Lung (tissue), 12 donors: ENCODE measurements around the gene FAM227B. TPM values are rescaled to one million over a fixed set of nuclear protein-coding genes. Genes with fewer than 3 reads are reported as not detected.

Experiments used
- ATAC-seq: fragments of 200-7000 bp; cut with Tn5 transposase; one replicate; pipeline ENCODE4 v1.9.1; 2020; ENCODE audit warnings: moderate number of reproducible peaks; ENCODE audit not compliant: insufficient read depth, low FRiP score
- DNase-seq, 3 donors: peaks; one replicate each; pipeline ENCODE4 v3.0.0-alpha.2; 2013 to 2017
- H3K27ac ChIP-seq, 2 donors: one replicate each; pipeline ENCODE4 v1.5.1; 2013; ENCODE audit warnings: mild to moderate bottlenecking in 2 of 2, moderate library complexity in 2 of 2, control low read depth in 1 of 2, inconsistent platforms in 1 of 2, low read depth in 1 of 2, low read length in 1 of 2
- H3K27me3 ChIP-seq, 3 donors: one replicate each; pipeline ENCODE4 v1.5.1; 2013; ENCODE audit warnings: low read length in 2 of 3; ENCODE audit not compliant: control insufficient read depth in 3 of 3, insufficient read depth in 3 of 3
- H3K36me3 ChIP-seq, 4 donors: one replicate each; pipeline ENCODE4 v1.5.1; 2013; ENCODE audit warnings: low read length in 4 of 4, mild to moderate bottlenecking in 1 of 4, moderate library complexity in 1 of 4; ENCODE audit not compliant: control insufficient read depth in 4 of 4, insufficient read depth in 4 of 4
- H3K4me1 ChIP-seq, 5 donors: one replicate each; pipeline ENCODE4 v1.5.1; 2013; ENCODE audit warnings: low read length in 5 of 5, mild to moderate bottlenecking in 2 of 5, moderate library complexity in 1 of 5; ENCODE audit not compliant: control insufficient read depth in 5 of 5, insufficient read depth in 5 of 5
- H3K4me3 ChIP-seq: one replicate; pipeline ENCODE4 v1.5.1; 2013; ENCODE audit warnings: mild to moderate bottlenecking, control low read depth, moderate library complexity
- H3K9ac ChIP-seq, 2 donors: one replicate each; pipeline ENCODE4 v1.5.1; 2013; ENCODE audit warnings: low read length in 2 of 2, control low read depth in 1 of 2; ENCODE audit not compliant: insufficient read depth in 1 of 2
- H3K9me3 ChIP-seq, 4 donors: one replicate each; pipeline ENCODE4 v1.5.1; 2013; ENCODE audit warnings: low read length in 3 of 4, mild to moderate bottlenecking in 1 of 4, moderate library complexity in 1 of 4; ENCODE audit not compliant: control insufficient read depth in 4 of 4, insufficient read depth in 3 of 4
- CTCF ChIP-seq: IDR thresholded peaks from 2 replicates; pipeline ENCODE4 v1.5.1; 2012; ENCODE audit warnings: mild to moderate bottlenecking; ENCODE audit errors: control extremely low read depth, extremely low read depth
- WGBS, 2 donors: extraction: QIAGEN DNeasy Blood & Tissue Kit; methylation state at CpG; one replicate each; pipeline ENCODE4 v1.1.7; 2013; 5-methylcytosine and 5-hydroxymethylcytosine counted together
- polyA plus RNA-seq, 2 donors: library from polyadenylated mRNA; stranded (reverse); fragments of 200-250 nt; gene quantifications; one replicate each; pipeline ENCODE4 v1.2.1, GENCODE V29; 2013
- total RNA-seq, 2 donors: library from RNA; depleted of rRNA in 1 of 2; stranded (reverse); fragments of >200 nt in 1 of 2; gene quantifications; one replicate each; pipeline ENCODE4 v1.2.1, GENCODE V29; 2014 to 2021
- donor health status: control.
- donor health status: control.
- donor health status: Bipolar disorder and iron deficiency.
- donor health status: healthy.
- donor health status: DM: yes; HTN: yes; CAD: no.

Gene FAM227B
- total and polyA plus RNA-seq, 4 donors, result 2.2 to 14.5 (median 4.7) TPM

GRCh38 chr15:49303003-49303402, 317.6 kb downstream of the FAM227B start:
- ATAC-seq, result no peak
- DNase-seq, result no peak
- Histone ChIP-seq H3K4me3 (no peak overlapping the region), H3K9ac (no peak overlapping the region), H3K9me3 (peaks cover 0 to 1% (median 0%) of the 10 kb centered on the region in 4 donors), H3K27me3 (no peaks in the 10 kb centered on the region), H3K4me1 (no peaks in the 10 kb centered on the region), H3K27ac (no peak overlapping the region), H3K36me3 (peaks cover 6 to 11% (median 9%) of the 10 kb centered on the region in 4 donors)
- 71 to 80% methylated on average over 3 of the region's 3 CpGs for WGBS, 2 donors
- TF ChIP-seq CTCF, result no peak

- H3K27me3 ChIP-seq, result no peaks in the 10 kb centered on the region
- no peak for TF ChIP-seq CTCF
These were observed 319.1 kb downstream of the FAM227B start for GRCh38 chr15:49301562-49301961.

GRCh38 chr15:49300856-49301255, 319.8 kb downstream of the FAM227B start:
- Histone ChIP-seq H3K27ac (no peak overlapping the region), H3K4me3 (no peak overlapping the region), H3K9me3 (peaks cover 0 to 1% (median 0%) of the 10 kb centered on the region in 4 donors), H3K9ac (no peak overlapping the region), H3K27me3 (no peaks in the 10 kb centered on the region), H3K4me1 (no peaks in the 10 kb centered on the region), H3K36me3 (peaks cover 7 to 11% (median 8%) of the 10 kb centered on the region in 4 donors)
- WGBS, 2 donors, result 94 to 97% methylated on average over 3 of the region's 3 CpGs
- DNase-seq, result no peak
- TF ChIP-seq CTCF, result no peak
- ATAC-seq, result no peak

More at GRCh38 chr15:49301562-49301961, 319.1 kb downstream of the FAM227B start:
- no peak for DNase-seq
- no peak overlapping the region for H3K27ac ChIP-seq
- no peaks in the 10 kb centered on the region for H3K4me1 ChIP-seq
- H3K9me3 ChIP-seq, result peaks cover 0 to 1% (median 0%) of the 10 kb centered on the region in 4 donors
- no peak overlapping the region for H3K4me3 ChIP-seq
- no peak for ATAC-seq
- peaks cover 6 to 11% (median 9%) of the 10 kb centered on the region in 4 donors for H3K36me3 ChIP-seq
- H3K9ac ChIP-seq, result no peak overlapping the region

GRCh38 chr15:49297584-49297983, 323.0 kb downstream of the FAM227B start:
- DNase-seq (no peak), ATAC-seq (no peak)
- Histone ChIP-seq H3K4me3 (no peak overlapping the region), H3K27me3 (no peaks in the 10 kb centered on the region), H3K27ac (no peak overlapping the region), H3K4me1 (no peaks in the 10 kb centered on the region), H3K36me3 (peaks cover 0 to 6% (median 5%) of the 10 kb centered on the region in 4 donors), H3K9me3 (no peaks in the 10 kb centered on the region), H3K9ac (no peak overlapping the region)
- 97 to 99% methylated on average over 1 of the region's 1 CpG for WGBS, 2 donors
- no peak for TF ChIP-seq CTCF
